ENCODE data around the gene VAMP2. TPM values are rescaled to one million over a fixed set of nuclear protein-coding genes. Genes with fewer than 3 reads are reported as not detected.

The VAMP2 gene
- total and polyA plus RNA-seq, 9 of the 15 experiments (the other 6 are each of a cell fraction or from before 2014, with no cell fraction given), result 2.3 to 31.8 (median 6.0) TPM

DNA sequence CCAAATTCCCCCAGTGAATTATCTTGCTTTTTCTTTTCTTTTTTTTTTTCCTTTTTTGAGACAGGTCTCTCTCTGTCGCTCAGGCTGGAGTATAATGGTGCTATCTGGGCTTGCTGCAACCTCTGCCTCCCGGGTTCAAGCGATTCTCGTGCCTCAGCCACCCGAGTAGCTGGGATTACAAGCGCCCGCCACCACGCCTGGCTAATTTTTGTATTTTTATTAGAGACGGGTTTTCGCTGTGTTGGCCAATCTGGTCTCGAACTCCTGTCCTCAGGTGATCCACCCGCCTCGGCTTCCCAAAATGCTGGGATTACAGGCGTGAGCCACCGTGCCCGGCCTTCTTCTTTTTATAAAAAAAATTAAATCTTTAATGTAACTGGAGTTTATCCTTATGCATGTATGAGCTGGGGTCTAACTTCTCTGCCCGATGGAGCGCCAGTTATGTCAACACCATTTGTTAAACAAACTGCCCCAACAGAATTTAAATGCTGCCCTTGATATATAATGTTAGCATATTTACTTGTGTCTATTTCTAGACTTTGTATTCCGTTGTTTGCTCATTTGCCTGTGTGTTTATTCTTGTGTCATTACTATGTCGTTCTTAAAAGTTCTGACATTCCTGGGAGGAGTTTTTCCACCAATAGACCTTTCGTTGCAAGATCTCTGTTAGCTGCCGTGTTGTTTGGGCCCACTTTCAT, 48.2 kb upstream of the VAMP2 start (continued):
- TF ChIP-seq, protein P1, sequence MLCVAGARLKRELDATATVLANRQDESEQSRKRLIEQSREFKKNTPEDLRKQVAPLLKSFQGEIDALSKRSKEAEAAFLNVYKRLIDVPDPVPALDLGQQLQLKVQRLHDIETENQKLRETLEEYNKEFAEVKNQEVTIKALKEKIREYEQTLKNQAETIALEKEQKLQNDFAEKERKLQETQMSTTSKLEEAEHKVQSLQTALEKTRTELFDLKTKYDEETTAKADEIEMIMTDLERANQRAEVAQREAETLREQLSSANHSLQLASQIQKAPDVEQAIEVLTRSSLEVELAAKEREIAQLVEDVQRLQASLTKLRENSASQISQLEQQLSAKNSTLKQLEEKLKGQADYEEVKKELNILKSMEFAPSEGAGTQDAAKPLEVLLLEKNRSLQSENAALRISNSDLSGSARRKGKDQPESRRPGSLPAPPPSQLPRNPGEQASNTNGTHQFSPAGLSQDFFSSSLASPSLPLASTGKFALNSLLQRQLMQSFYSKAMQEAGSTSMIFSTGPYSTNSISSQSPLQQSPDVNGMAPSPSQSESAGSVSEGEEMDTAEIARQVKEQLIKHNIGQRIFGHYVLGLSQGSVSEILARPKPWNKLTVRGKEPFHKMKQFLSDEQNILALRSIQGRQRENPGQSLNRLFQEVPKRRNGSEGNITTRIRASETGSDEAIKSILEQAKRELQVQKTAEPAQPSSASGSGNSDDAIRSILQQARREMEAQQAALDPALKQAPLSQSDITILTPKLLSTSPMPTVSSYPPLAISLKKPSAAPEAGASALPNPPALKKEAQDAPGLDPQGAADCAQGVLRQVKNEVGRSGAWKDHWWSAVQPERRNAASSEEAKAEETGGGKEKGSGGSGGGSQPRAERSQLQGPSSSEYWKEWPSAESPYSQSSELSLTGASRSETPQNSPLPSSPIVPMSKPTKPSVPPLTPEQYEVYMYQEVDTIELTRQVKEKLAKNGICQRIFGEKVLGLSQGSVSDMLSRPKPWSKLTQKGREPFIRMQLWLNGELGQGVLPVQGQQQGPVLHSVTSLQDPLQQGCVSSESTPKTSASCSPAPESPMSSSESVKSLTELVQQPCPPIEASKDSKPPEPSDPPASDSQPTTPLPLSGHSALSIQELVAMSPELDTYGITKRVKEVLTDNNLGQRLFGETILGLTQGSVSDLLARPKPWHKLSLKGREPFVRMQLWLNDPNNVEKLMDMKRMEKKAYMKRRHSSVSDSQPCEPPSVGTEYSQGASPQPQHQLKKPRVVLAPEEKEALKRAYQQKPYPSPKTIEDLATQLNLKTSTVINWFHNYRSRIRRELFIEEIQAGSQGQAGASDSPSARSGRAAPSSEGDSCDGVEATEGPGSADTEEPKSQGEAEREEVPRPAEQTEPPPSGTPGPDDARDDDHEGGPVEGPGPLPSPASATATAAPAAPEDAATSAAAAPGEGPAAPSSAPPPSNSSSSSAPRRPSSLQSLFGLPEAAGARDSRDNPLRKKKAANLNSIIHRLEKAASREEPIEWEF (CRISPR knock-in tag; IDR thresholded peaks at IDR 0.05), result no peak
- TF ChIP-seq POLR2H (tag; IDR thresholded peaks at IDR 0.05; ENCODE audit: low read depth) (0 out of 2 replicates have a peak, but pooled peaks have one; percentile 53), ATF1 (CRISPR knock-in tag; IDR thresholded peaks at IDR 0.05) (no peak), ATF1 (tag; IDR thresholded peaks at IDR 0.05) (peak; percentile 54)
- TF ChIP-seq, protein P2, sequence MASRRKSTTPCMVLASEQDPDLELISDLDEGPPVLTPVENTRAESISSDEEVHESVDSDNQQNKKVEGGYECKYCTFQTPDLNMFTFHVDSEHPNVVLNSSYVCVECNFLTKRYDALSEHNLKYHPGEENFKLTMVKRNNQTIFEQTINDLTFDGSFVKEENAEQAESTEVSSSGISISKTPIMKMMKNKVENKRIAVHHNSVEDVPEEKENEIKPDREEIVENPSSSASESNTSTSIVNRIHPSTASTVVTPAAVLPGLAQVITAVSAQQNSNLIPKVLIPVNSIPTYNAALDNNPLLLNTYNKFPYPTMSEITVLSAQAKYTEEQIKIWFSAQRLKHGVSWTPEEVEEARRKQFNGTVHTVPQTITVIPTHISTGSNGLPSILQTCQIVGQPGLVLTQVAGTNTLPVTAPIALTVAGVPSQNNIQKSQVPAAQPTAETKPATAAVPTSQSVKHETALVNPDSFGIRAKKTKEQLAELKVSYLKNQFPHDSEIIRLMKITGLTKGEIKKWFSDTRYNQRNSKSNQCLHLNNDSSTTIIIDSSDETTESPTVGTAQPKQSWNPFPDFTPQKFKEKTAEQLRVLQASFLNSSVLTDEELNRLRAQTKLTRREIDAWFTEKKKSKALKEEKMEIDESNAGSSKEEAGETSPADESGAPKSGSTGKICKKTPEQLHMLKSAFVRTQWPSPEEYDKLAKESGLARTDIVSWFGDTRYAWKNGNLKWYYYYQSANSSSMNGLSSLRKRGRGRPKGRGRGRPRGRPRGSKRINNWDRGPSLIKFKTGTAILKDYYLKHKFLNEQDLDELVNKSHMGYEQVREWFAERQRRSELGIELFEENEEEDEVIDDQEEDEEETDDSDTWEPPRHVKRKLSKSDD (conservative IDR thresholded peaks at IDR 0.05; ENCODE audit: low read length), result no peak
